H1 (cell line): ENCODE results near the gene CACNG3. TPM values are rescaled to one million over a fixed set of nuclear protein-coding genes. Genes with fewer than 3 reads are reported as not detected.

Experiments
- CTCF ChIA-PET: fragments of 300-600 bp; sonication (Branson Sonifier 250); formaldehyde crosslinking; loops from one replicate; lab custom pipeline; 2021; ENCODE audit not compliant: partially characterized antibody; lab: Charles Lee
- POLR2A ChIA-PET: fragments of 300-600 bp; sonication (Branson Sonifier 250); formaldehyde crosslinking; loops from one replicate; lab custom pipeline; 2021; ENCODE audit warnings: inconsistent platforms; ENCODE audit not compliant: partially characterized antibody; lab: Charles Lee
- DNase-seq, 2 experiments: peaks; one replicate each; pipeline versions ENCODE4 v3.0.0 to v3.0.0-alpha.2; 2010 to 2022; ENCODE audit warnings: low spot score in 2 of 2, low read depth in 1 of 2, mixed read lengths in 1 of 2
- FAIRE-seq: peaks from 2 replicates; lab custom pipeline; 2011; peaks lifted over from hg19 to GRCh38; lab: Jason Lieb, UNC
- H2AFZ ChIP-seq: 2 replicates; pipeline ENCODE4 v1.8.1; 2012; ENCODE audit warnings: low read length, inconsistent platforms
- H2AK5ac ChIP-seq: 2 replicates; pipeline ENCODE4 v1.6.1; 2013; ENCODE audit warnings: low read depth, low read length
- H2BK120ac ChIP-seq: replicated peaks from 2 replicates; pipeline ENCODE3; 2013; ENCODE audit warnings: low read depth, low read length, inconsistent platforms
- H2BK12ac ChIP-seq: 2 replicates; pipeline ENCODE4 v1.6.1; 2013; ENCODE audit warnings: low read depth, low read length
- H2BK15ac ChIP-seq: 2 replicates; pipeline ENCODE4 v1.6.1; 2013; ENCODE audit warnings: low read length
- H2BK20ac ChIP-seq: 2 replicates; pipeline ENCODE4 v1.6.1; 2013; ENCODE audit warnings: low read length
- H2BK5ac ChIP-seq: 2 replicates; pipeline ENCODE4 v1.6.1; 2013; ENCODE audit warnings: low read depth, low read length
- H3K14ac ChIP-seq: 2 replicates; pipeline ENCODE4 v1.6.1; 2013; ENCODE audit warnings: inconsistent platforms; ENCODE audit not compliant: insufficient read length
- H3K18ac ChIP-seq: 2 replicates; pipeline ENCODE4 v1.6.1; 2013; ENCODE audit warnings: low read length; ENCODE audit errors: extremely low read depth
- H3K23ac ChIP-seq: 2 replicates; pipeline ENCODE4 v1.6.1; 2013; ENCODE audit warnings: inconsistent platforms; ENCODE audit not compliant: insufficient read length
- H3K23me2 ChIP-seq: 2 replicates; pipeline ENCODE4 v1.6.1; 2013; ENCODE audit warnings: low read depth, low read length
- H3K27ac ChIP-seq: 2 replicates; pipeline ENCODE4 v1.6.1; 2011; ENCODE audit warnings: low read depth, low read length, inconsistent platforms
- H3K27me3 ChIP-seq, 4 experiments: replicated peaks in 1 of 4; 1 replicate in 1 of 4; 2 replicates in 3 of 4; pipeline versions ENCODE4 v1.6.1 to v1.8.1; 2011 to 2013; ENCODE audit warnings: low read length in 3 of 4, mild to moderate bottlenecking in 3 of 4, inconsistent platforms in 2 of 4, mixed read lengths in 2 of 4, moderate library complexity in 1 of 4; ENCODE audit not compliant: control insufficient read depth in 3 of 4, insufficient read depth in 3 of 4; ENCODE audit errors: extremely low read depth in 1 of 4
- H3K36me3 ChIP-seq, 4 experiments: 2 replicates each; pipeline versions ENCODE4 v1.6.1 to v1.8.1; 2011 to 2013; ENCODE audit warnings: mild to moderate bottlenecking in 4 of 4, low read length in 3 of 4, moderate library complexity in 2 of 4, control low read depth in 1 of 4, inconsistent platforms in 1 of 4; ENCODE audit not compliant: insufficient read depth in 4 of 4, control insufficient read depth in 2 of 4
- H3K4ac ChIP-seq: replicated peaks from 2 replicates; pipeline ENCODE3; 2013; ENCODE audit warnings: low read length, low read depth, mixed read lengths, inconsistent platforms; ENCODE audit not compliant: insufficient read length
- H3K4me1 ChIP-seq, 4 experiments: replicated peaks in 1 of 4; 1 replicate in 1 of 4; 2 replicates in 3 of 4; pipeline versions ENCODE4 v1.6.1 to v1.8.1; 2011 to 2013; ENCODE audit warnings: low read length in 3 of 4, inconsistent platforms in 2 of 4, mixed read lengths in 1 of 4; ENCODE audit not compliant: insufficient read depth in 4 of 4, control insufficient read depth in 3 of 4
- H3K4me2 ChIP-seq, 2 experiments: 2 replicates each; pipeline versions ENCODE4 v1.6.1 to v1.8.1; 2011 to 2013; ENCODE audit warnings: low read depth in 2 of 2, low read length in 2 of 2, control low read depth in 1 of 2, inconsistent platforms in 1 of 2, mild to moderate bottlenecking in 1 of 2; ENCODE audit not compliant: insufficient read depth in 1 of 2
- H3K4me3 ChIP-seq, 4 experiments: fragments of 200-600, 300-600 bp in 1 of 4; sonication (generic), shearing (Covaris generic), sonication (Bioruptor Twin) in 1 of 4; 2 replicates each; pipeline versions ENCODE4 v1.5.1 to v1.8.1; 2011 to 2016; ENCODE audit warnings: low read length in 4 of 4, low read depth in 3 of 4, control low read depth in 2 of 4, inconsistent platforms in 2 of 4, mild to moderate bottlenecking in 2 of 4, mixed read lengths in 1 of 4, moderate library complexity in 1 of 4; ENCODE audit not compliant: insufficient read depth in 2 of 4; ENCODE audit errors: extremely low read depth in 1 of 4
- H3K56ac ChIP-seq: replicated peaks from 2 replicates; pipeline ENCODE3; 2013; ENCODE audit warnings: low read depth, mild to moderate bottlenecking, mixed read lengths, low read length, inconsistent platforms; ENCODE audit not compliant: insufficient read length
- H3K79me1 ChIP-seq: 2 replicates; pipeline ENCODE4 v1.6.1; 2013; ENCODE audit warnings: low read depth, low read length, control low read depth
- H3K79me2 ChIP-seq, 2 experiments: 2 replicates each; pipeline versions ENCODE4 v1.6.1 to v1.8.1; 2012 to 2013; ENCODE audit warnings: low read length in 2 of 2, mild to moderate bottlenecking in 2 of 2, inconsistent platforms in 1 of 2; ENCODE audit not compliant: insufficient read depth in 2 of 2, control insufficient read depth in 1 of 2
- H3K9ac ChIP-seq, 4 experiments: replicated peaks in 1 of 4; 1 replicate in 1 of 4; 2 replicates in 3 of 4; pipeline versions ENCODE4 v1.6.1 to v1.8.1; 2011 to 2013; ENCODE audit warnings: low read depth in 3 of 4, low read length in 3 of 4, control low read depth in 2 of 4, mild to moderate bottlenecking in 2 of 4, moderate library complexity in 2 of 4, inconsistent platforms in 1 of 4; ENCODE audit errors: extremely low read depth in 1 of 4
- H3K9me3 ChIP-seq, 2 experiments: 2 replicates each; pipeline versions ENCODE4 v1.6.1 to v1.8.1; 2012 to 2013; ENCODE audit warnings: mild to moderate bottlenecking in 2 of 2, moderate library complexity in 2 of 2, control low read depth in 1 of 2, inconsistent platforms in 1 of 2, low read depth in 1 of 2, low read length in 1 of 2, mixed read lengths in 1 of 2; ENCODE audit not compliant: insufficient read depth in 2 of 2
- H4K20me1 ChIP-seq, 2 experiments: replicated peaks in 1 of 2; 2 replicates each; pipeline versions ENCODE3 to v1.8.1; 2011 to 2013; ENCODE audit warnings: inconsistent platforms in 2 of 2, low read length in 2 of 2, mild to moderate bottlenecking in 1 of 2; ENCODE audit not compliant: insufficient read depth in 2 of 2, control insufficient read depth in 1 of 2
- H4K5ac ChIP-seq: 2 replicates; pipeline ENCODE4 v1.6.1; 2013; ENCODE audit warnings: low read length, low read depth, mixed read lengths, inconsistent platforms; ENCODE audit not compliant: insufficient read length
- H4K8ac ChIP-seq: 2 replicates; pipeline ENCODE4 v1.8.0; 2013; ENCODE audit warnings: mild to moderate bottlenecking, moderate library complexity, low read length, inconsistent platforms; ENCODE audit not compliant: insufficient read depth; ENCODE audit errors: extremely low read depth
- H4K91ac ChIP-seq: replicated peaks from 2 replicates; pipeline ENCODE3; 2013; ENCODE audit warnings: low read length, mixed read lengths, inconsistent platforms; ENCODE audit not compliant: insufficient read length
- HDAC2 ChIP-seq, 2 experiments: fragments of 300-600 bp in 1 of 2; sonication (generic) in 1 of 2; IDR thresholded peaks; 2 replicates each; pipeline ENCODE4 v1.6.1; 2011 to 2012; ENCODE audit warnings: low read depth in 2 of 2, low read length in 2 of 2, mild to moderate bottlenecking in 2 of 2, moderate library complexity in 2 of 2, borderline replicate concordance in 1 of 2, inconsistent platforms in 1 of 2
- HDAC6 ChIP-seq: IDR thresholded peaks from one replicate; pipeline ENCODE4 v1.7.1; 2012; ENCODE audit warnings: low read depth, mild to moderate bottlenecking, inconsistent platforms, low read length, moderate library complexity
- KDM4A ChIP-seq: IDR thresholded peaks from one replicate; pipeline ENCODE4 v1.7.1; 2012; ENCODE audit warnings: low read depth, mild to moderate bottlenecking, moderate library complexity, low read length, inconsistent platforms; ENCODE audit not compliant: severe bottlenecking
- RFX5 ChIP-seq: IDR thresholded peaks from 2 replicates; pipeline ENCODE4 v1.6.1; 2011; ENCODE audit warnings: low read depth, low read length, improper control_type of control experiment, borderline replicate concordance
- SP2 ChIP-seq: IDR thresholded peaks from 2 replicates; pipeline ENCODE4 v1.6.1; 2012; ENCODE audit warnings: mild to moderate bottlenecking, low read length, inconsistent platforms
- TBP ChIP-seq: IDR thresholded peaks from 2 replicates; pipeline ENCODE4 v1.6.1; 2011; ENCODE audit warnings: low read depth, low read length, improper control_type of control experiment
- WGBS, 2 experiments: shearing (Covaris generic) in 1 of 2; methylation state at CpG; one replicate each; pipeline versions ENCODE4 v1.1.6 to v1.1.7; 2013 to 2015; ENCODE audit warnings: low lambda C conversion rate in 2 of 2, mixed read lengths in 2 of 2, inconsistent platforms in 1 of 2, low coverage in 1 of 2, missing lambda C conversion rate in 1 of 2; ENCODE audit not compliant: insufficient replicate concordance in 2 of 2, insufficient coverage in 1 of 2, insufficient read length in 1 of 2; ENCODE audit errors: extremely low coverage in 1 of 2, missing lambda C conversion rate in 1 of 2; 5-methylcytosine and 5-hydroxymethylcytosine counted together
- long read RNA-seq, 2 experiments: library from RNA in 1 of 2; library from capped mRNA in 1 of 2; stranded (forward); transcript quantifications; one replicate each; pipeline ENCODE4 v2.0.0, GENCODE V29; 2021; ENCODE audit warnings: inconsistent platforms in 1 of 2
- polyA minus RNA-seq, 3 experiments: library from RNA; depleted of rRNA, polyadenylated mRNA; stranded (reverse); fragments of >200 nt; gene quantifications; 1 replicate in 2 of 3; 2 replicates in 1 of 3; pipeline ENCODE4 v1.2.3, GENCODE V29; 2011
- polyA plus RNA-seq, 7 experiments: library from polyadenylated mRNA; depleted of rRNA in 3 of 7; stranded (reverse) in 5 of 7; unstranded in 2 of 7; fragments of >200 nt in 5 of 7; fragments of 200-250 nt in 2 of 7; gene quantifications; 1 replicate in 5 of 7; 2 replicates in 1 of 7; 4 replicates in 1 of 7; pipeline versions ENCODE4 v1.2.1 to v1.2.3, GENCODE V29; 2011 to 2013; ENCODE audit warnings: missing spikeins in 2 of 7, mixed read lengths in 2 of 7
- total RNA-seq: library from RNA; stranded (reverse); fragmentation: NEBNext Ultra II Directional; extraction: Animal tissue kit (Norgen Biotek cat#: 25700); gene quantifications from 2 replicates; pipeline ENCODE4 v1.2.1, GENCODE V29; 2021
- TF ChIP-seq, protein P1 (sequence below): IDR thresholded peaks from 2 replicates; pipeline ENCODE4 v1.6.1; 2011; ENCODE audit warnings: low read length, improper control_type of control experiment

CACNG3 gene
- total RNA-seq (not detected in 2 replicates), polyA plus RNA-seq (2011; rRNA removed) (0.06 and 0.12 TPM in 2 replicates), polyA minus RNA-seq (2011; rRNA and poly(A)+ RNA removed) (0.07 TPM in 1 of 2 replicates, not detected in the other)
- 0.08 TPM for polyA plus RNA-seq (2011; cell fraction: cytosol; rRNA removed)
- polyA plus RNA-seq (2011; cell fraction: nucleus; rRNA removed), result 0.04 TPM
- 0.05 to 0.16 TPM (median 0.10 TPM) in 3 of 4 replicates, not detected in the other for polyA plus RNA-seq (2012, experiment 1 of 2)
- polyA plus RNA-seq (2012, experiment 2 of 2), result 0.09 TPM
- polyA plus RNA-seq (2013, experiment 1 of 2), result 0.02 TPM
- polyA plus RNA-seq (2013, experiment 2 of 2), result 0.04 TPM
- not detected for polyA minus RNA-seq (2011; cell fraction: cytosol; rRNA and poly(A)+ RNA removed)
- not detected for polyA minus RNA-seq (2011; cell fraction: nucleus; rRNA and poly(A)+ RNA removed)
- long read RNA-seq, experiment 1, result 0 reads
- long read RNA-seq, experiment 2, result 0 reads

DNA sequence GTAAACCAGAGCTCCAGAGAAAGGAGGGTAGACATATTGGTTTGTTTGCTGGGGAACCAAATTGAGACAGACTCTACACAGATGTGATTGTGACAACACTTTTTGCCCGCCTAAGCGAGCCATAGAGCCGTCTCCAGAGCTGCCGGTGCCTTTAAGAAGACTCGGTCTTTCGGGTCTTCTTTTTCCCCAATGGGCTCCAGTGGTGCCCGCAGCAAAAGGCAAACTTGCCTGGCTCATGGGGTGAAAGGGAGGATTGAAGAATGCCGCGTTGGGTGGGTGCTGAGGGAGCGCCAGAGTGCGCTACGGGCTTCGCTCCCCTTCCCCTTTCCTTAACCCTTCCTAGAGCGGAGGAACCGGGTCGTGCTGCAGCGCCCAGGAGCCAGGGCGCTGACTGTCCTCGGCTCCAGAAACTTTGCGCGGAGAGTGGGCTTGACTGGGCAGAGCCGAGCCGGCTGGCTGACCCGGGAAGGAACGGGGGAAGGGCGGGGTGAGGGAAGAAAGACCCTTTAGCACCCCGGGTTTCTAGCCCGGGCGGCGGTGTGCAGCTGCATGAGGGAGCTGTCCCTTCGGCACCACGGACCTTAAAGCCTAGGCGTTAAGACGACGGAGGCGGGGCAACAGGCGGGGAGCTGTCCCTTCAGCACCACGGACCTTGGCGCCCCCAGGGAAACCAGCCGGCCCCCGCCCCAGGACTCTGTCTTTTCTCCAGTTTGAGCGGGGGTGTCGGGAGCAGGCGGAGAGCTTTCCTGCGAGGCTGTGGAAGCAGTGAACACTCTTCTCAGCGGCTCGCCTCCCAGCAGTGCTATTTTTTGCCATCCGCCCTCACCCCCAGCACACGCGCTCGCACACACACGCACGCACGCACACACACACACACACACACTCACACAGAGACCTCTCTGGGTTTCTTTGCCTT is at the start of gene CACNG3:
TSS of gene CACNG3 (plus strand) at position 880 of the 916 bp plus-strand sequence. CDS start 420 bp downstream, outside the sequence.
- no peak within 1 kb of the TSS for H2BK20ac ChIP-seq
- ChIA-PET POLR2A (interaction anchor here (0.7 kb wide), 1 partner anchor 123 kb away, joined by 3 read pairs; no protein-coding TSS in a partner anchor), CTCF (interaction anchor here (0.6 to 10.0 kb wide), 21 partner anchors 9 to 452 kb away, joined by 3 to 124 read pairs (median 4); no protein-coding TSS in a partner anchor)
- H3K56ac ChIP-seq, result no peak within 1 kb of the TSS
- H3K27ac ChIP-seq, result no peak within 1 kb of the TSS
- H2AFZ ChIP-seq, result no peak within 1 kb of the TSS
- H2BK5ac ChIP-seq, result no peak within 1 kb of the TSS
- H3K4ac ChIP-seq, result no peak within 1 kb of the TSS
- no peak within 1 kb of the TSS for H4K5ac ChIP-seq
- WGBS, 2 experiments, result 9% methylated on average over 45 of the region's 54 CpGs; no CpG with 5 or more reads in 1 of the 2 experiments
- FAIRE-seq, result no peak
- H3K9me3 ChIP-seq, result no peaks in the 10 kb centered on the region
- H2BK15ac ChIP-seq, result no peak within 1 kb of the TSS
- no peaks in the 10 kb centered on the region for H4K20me1 ChIP-seq
- peak within 1 kb of the TSS; percentile 33 to 65 (median 56); a peak in 7 of 8 replicates for H3K4me3 ChIP-seq
- no peaks in the 10 kb centered on the region for H3K79me2 ChIP-seq
- H3K36me3 ChIP-seq, result no peaks in the 10 kb centered on the region
- peaks cover 0 to 4% (median 1%) of the 10 kb centered on the region in 4 experiments; a peak in 3 of 7 replicates for H3K4me1 ChIP-seq
- H2BK12ac ChIP-seq, result no peak within 1 kb of the TSS
- peak within 1 kb of the TSS; percentile 67 to 92 for H3K4me2 ChIP-seq
- H4K8ac ChIP-seq, result no peak within 1 kb of the TSS
- H3K9ac ChIP-seq, result no peak within 1 kb of the TSS
- peaks cover 6% of the 10 kb centered on the region; the same call in 1 of the 2 replicates for H3K23me2 ChIP-seq
- H3K79me1 ChIP-seq, result no peaks in the 10 kb centered on the region
- no peak within 1 kb of the TSS for H2AK5ac ChIP-seq
- no peak within 1 kb of the TSS for H3K14ac ChIP-seq
- H3K18ac ChIP-seq, result no peak within 1 kb of the TSS
- H3K27me3 ChIP-seq, result peaks cover 5 to 25% (median 15%) of the 10 kb centered on the region in 4 experiments
- no peak within 1 kb of the TSS for H3K23ac ChIP-seq
- no peak within 1 kb of the TSS for H4K91ac ChIP-seq
- peak; percentile 46 to 96 for DNase-seq
- no peak within 1 kb of the TSS for H2BK120ac ChIP-seq
- TF ChIP-seq TBP (peak; percentile 52; the same call in 1 of the 2 replicates), SP2 (no peak), HDAC6 (no peak), KDM4A (peak; percentile 50), HDAC2 (IDR thresholded peaks at IDR 0.05; ENCODE audit: borderline replicate concordance in 1 of 2, low read depth in 2 of 2, low read length in 2 of 2) (peak; percentile 55 to 98; a peak in 3 of 4 replicates), RFX5 (no peak)
- TF ChIP-seq, protein P1, sequence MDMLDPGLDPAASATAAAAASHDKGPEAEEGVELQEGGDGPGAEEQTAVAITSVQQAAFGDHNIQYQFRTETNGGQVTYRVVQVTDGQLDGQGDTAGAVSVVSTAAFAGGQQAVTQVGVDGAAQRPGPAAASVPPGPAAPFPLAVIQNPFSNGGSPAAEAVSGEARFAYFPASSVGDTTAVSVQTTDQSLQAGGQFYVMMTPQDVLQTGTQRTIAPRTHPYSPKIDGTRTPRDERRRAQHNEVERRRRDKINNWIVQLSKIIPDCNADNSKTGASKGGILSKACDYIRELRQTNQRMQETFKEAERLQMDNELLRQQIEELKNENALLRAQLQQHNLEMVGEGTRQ, result no peak
